Body of pancreas (tissue), 4 donors: ENCODE measurements around the gene HID1. TPM values are rescaled to one million over a fixed set of nuclear protein-coding genes. Genes with fewer than 3 reads are reported as not detected.

Source experiments
- ATAC-seq: fragments of 150-250 bp; one replicate; pipeline ENCODE4 v1.9.1; 2016
- DNase-seq, 4 donors: peaks; one replicate each; pipeline ENCODE4 v3.0.0-alpha.2; 2019
- H3K27ac ChIP-seq, 4 donors: fragments of 200-600 bp; sonication (generic); 1 replicate in 3 of 4; 2 replicates in 1 of 4; pipeline versions ENCODE4 v1.5.1 to v1.6.1; 2016 to 2019; ENCODE audit warnings: mild to moderate bottlenecking in 1 of 4, mixed read lengths in 1 of 4, moderate library complexity in 1 of 4
- H3K27me3 ChIP-seq, 2 donors: fragments of 200-600 bp; sonication (generic); one replicate each; pipeline ENCODE4 v1.6.0; 2016; ENCODE audit warnings: mild to moderate bottlenecking in 1 of 2
- H3K36me3 ChIP-seq, 2 donors: fragments of 200-600 bp; sonication (generic); replicated peaks in 1 of 2; 2 replicates each; pipeline ENCODE4 v1.5.1; 2016; ENCODE audit warnings: low read depth in 2 of 2; ENCODE audit not compliant: insufficient read depth in 1 of 2
- H3K4me1 ChIP-seq: fragments of 200-600 bp; sonication (generic); one replicate; pipeline ENCODE4 v1.6.0; 2016
- H3K4me3 ChIP-seq, 2 donors: fragments of 200-600 bp; sonication (generic); 1 replicate in 1 of 2; 2 replicates in 1 of 2; pipeline ENCODE4 v1.5.1; 2016 to 2019
- H3K9me3 ChIP-seq, 3 donors: fragments of 200-600 bp; sonication (generic); 1 replicate in 2 of 3; 2 replicates in 1 of 3; pipeline ENCODE4 v1.5.1; 2016
- CTCF ChIP-seq, 7 experiments: fragments of 450-650 bp in 4 of 7; fragments of 200-600 bp in 3 of 7; sonication (generic) in 3 of 7; IDR thresholded peaks; one replicate each; pipeline ENCODE4 v1.5.1; 2016 to 2019; ENCODE audit warnings: antibody characterized with exemption in 7 of 7
- POLR2A ChIP-seq, 3 donors: fragments of 450-650 bp; IDR thresholded peaks; one replicate each; pipeline ENCODE4 v1.6.1; 2016; ENCODE audit warnings: antibody characterized with exemption in 3 of 3, mild to moderate bottlenecking in 2 of 3
- WGBS, 2 donors: methylation state at CpG; one replicate each; pipeline ENCODE4 v1.1.5; 2017; 5-methylcytosine and 5-hydroxymethylcytosine counted together
- intact Hi-C: fragments of 100-400 bp; cut with DNase I; formaldehyde crosslinking; loops from one replicate; pipeline ENCODE4 v1.15.1; 2023
- total RNA-seq, 2 donors: library from RNA; depleted of rRNA; stranded (reverse); fragments of >200 nt; gene quantifications; one replicate each; pipeline ENCODE4 v1.1.0, GENCODE V29; 2016

The HID1 gene
- 100 to 1,000 TPM; 157 to 164 TPM for total RNA-seq

GRCh38 chr17:74972107-74972972, at the start of gene HID1:
HID1 (minus strand) TSS chr17:74972759; CDS start chr17:74972656, 103 bp downstream.
- Histone ChIP-seq H3K27ac (peak within 1 kb of the TSS; percentile 94 to 97 (median 95)), H3K36me3 (no peaks in the 10 kb centered on the region), H3K4me1 (peaks cover 69% of the 10 kb centered on the region), H3K4me3 (peak within 1 kb of the TSS; percentile 73 to 99), H3K9me3 (no peaks in the 10 kb centered on the region), H3K27me3 (no peaks in the 10 kb centered on the region)
- ATAC-seq (peak; percentile 75), DNase-seq (peak; percentile 86 to 93 (median 87))
- no peak for TF ChIP-seq CTCF (IDR thresholded peaks at IDR 0.05)
- TF ChIP-seq POLR2A (IDR thresholded peaks at IDR 0.05), result peak; percentile 72 to 79 (median 78)
- WGBS, 2 donors, result 0 to 2% methylated on average over 11 to 78 of the region's 95 CpGs
- intact Hi-C loops, result no loop called here

- Histone ChIP-seq H3K9me3 (no peaks in the 10 kb centered on the region), H3K4me1 (no peaks in the 10 kb centered on the region), H3K36me3 (peaks cover 12 to 20% of the 10 kb centered on the region in 2 donors), H3K27me3 (no peaks in the 10 kb centered on the region), H3K27ac (no peak overlapping the region), H3K4me3 (no peak overlapping the region)
- WGBS, 2 donors, result 81 to 88% methylated on average over 18 to 19 of the region's 19 CpGs
- intact Hi-C loops, result no loop called here
- DNase-seq (no peak), ATAC-seq (no peak)
- TF ChIP-seq CTCF (IDR thresholded peaks at IDR 0.05), result no peak
- no peak for TF ChIP-seq POLR2A (IDR thresholded peaks at IDR 0.05)
Observed at GRCh38 chr17:75020331-75021110, 48.0 kb upstream of the HID1 start.

GRCh38 chr17:75019710-75020109, 47.2 kb upstream of the HID1 start:
- Histone ChIP-seq H3K27ac (no peak overlapping the region), H3K4me1 (no peaks in the 10 kb centered on the region), H3K36me3 (peaks cover 12 to 20% of the 10 kb centered on the region in 2 donors), H3K9me3 (no peaks in the 10 kb centered on the region), H3K27me3 (no peaks in the 10 kb centered on the region), H3K4me3 (no peak overlapping the region)
- intact Hi-C loops, result no loop called here
- 88 to 93% methylated on average over 3 of the region's 3 CpGs for WGBS, 2 donors
- DNase-seq (no peak), ATAC-seq (no peak)
- no peak for TF ChIP-seq CTCF (IDR thresholded peaks at IDR 0.05)
- no peak for TF ChIP-seq POLR2A (IDR thresholded peaks at IDR 0.05)

GRCh38 chr17:75019146-75019545, 46.6 kb upstream of the HID1 start:
- intact Hi-C loops, result no loop called here
- ATAC-seq, result no peak
- TF ChIP-seq CTCF (IDR thresholded peaks at IDR 0.05), result no peak
- no peak for TF ChIP-seq POLR2A (IDR thresholded peaks at IDR 0.05)
- H3K27ac ChIP-seq, result no peak overlapping the region
- H3K36me3 ChIP-seq, result peaks cover 12 to 20% of the 10 kb centered on the region in 2 donors
- WGBS, 2 donors, result 82 to 90% methylated on average over 5 of the region's 5 CpGs
- DNase-seq, result no peak
- no peak overlapping the region for H3K4me3 ChIP-seq
- H3K27me3 ChIP-seq, result no peaks in the 10 kb centered on the region
- H3K4me1 ChIP-seq, result no peaks in the 10 kb centered on the region
- no peaks in the 10 kb centered on the region for H3K9me3 ChIP-seq
